ENCODE measurements around the gene TNFAIP8L1.
A peak's percentile ranks its signal among the peaks of the same experiment; 100 is the strongest.

Gene TNFAIP8L1

DNA sequence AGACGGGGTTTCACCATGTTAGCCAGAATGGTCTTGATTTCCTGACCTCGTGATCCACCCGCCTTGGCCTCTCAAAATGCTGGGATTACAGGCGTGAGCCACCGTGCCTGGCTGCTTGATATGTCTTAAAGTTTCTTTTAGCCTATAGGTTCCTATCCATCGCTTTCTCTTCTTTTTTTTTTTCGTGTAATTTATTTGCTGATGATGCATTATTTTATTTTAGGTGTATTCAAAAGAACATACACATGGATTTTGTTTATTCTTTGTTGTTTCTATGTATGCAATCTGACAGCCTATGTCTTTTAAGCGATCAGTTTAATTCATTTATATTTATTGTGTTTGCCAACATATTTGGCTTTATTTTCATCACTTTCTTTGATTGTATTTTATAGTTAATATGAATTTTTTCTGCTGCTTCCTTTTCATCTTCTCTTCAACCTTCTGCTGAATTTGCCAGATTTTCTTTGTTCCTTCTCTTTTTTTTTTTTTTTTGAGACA is 26.0 kb upstream of the TNFAIP8L1 start:
- no peak for DNase-seq

DNA sequence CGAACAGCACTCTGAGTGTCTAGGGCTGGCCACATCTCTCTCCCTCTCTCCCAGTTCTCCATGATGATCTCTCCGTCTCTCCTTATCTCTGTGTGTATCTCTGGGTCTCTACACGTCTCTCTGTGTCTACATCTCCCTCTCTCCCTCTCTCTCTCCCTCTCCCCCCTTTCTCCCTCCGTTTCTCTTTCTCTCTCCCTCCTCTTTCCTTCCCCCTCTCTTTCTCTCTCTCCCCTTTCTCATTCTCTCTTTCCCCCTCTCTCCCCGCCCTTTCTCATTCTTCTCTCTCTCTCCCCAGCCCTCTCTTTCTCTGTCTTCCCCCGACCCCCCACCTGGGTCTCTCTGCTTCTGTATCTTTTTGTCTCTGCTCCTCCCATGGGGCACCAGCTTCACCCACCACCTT is 21.3 kb upstream of the TNFAIP8L1 start:
- no peak for DNase-seq

DNA sequence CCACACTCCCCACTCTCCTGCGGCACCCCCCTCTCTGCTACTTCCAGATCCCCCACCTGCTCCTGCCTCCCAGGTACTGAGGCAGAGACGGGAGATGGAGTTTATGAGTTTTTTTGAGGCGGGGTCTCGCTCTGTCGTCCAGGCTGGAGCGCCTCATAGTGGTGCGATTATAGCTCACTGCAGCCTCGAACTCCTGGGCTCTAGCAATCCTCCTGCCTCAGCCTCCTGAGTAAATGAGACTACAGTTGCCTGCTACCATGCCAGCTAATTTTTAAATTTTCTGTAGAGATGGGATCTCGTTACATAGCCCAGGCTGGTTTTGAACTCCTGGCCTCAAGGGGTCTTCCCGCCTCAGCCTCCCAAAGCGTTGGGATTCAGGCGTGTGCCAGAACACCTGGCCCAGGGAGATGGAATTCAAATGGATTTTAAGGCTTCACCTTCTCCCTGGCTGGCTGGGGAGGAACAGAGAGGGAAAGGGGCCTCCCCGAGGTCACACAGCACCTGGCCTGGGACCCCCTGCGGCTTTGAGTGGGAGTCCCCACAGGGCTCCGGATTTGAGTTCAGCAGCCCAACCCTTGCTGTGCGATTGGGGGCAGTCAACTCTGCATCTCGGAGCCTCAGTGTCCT is 19.5 kb upstream of the TNFAIP8L1 start:
- DNase-seq: no peak

DNA sequence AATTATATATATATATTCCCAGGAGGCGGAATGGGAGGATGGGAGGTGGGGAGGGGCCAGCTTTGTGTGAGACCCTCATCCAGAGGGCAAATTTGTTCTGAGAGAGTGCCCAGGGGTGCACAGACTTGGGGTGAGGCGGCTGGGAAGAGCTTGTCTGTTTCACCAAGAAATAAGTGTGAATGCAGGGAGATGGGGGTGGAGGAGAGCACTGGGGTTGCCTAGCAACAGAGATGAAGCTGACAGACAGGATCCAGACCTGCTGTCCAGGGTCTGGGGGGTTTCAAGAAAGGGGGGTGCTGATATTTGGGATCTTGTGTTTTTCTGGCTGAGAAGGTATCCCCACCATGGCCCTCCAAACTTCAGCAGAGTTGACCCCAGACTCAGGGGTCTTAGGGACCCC is 18.6 kb upstream of the TNFAIP8L1 start:
- no peak for DNase-seq

DNA sequence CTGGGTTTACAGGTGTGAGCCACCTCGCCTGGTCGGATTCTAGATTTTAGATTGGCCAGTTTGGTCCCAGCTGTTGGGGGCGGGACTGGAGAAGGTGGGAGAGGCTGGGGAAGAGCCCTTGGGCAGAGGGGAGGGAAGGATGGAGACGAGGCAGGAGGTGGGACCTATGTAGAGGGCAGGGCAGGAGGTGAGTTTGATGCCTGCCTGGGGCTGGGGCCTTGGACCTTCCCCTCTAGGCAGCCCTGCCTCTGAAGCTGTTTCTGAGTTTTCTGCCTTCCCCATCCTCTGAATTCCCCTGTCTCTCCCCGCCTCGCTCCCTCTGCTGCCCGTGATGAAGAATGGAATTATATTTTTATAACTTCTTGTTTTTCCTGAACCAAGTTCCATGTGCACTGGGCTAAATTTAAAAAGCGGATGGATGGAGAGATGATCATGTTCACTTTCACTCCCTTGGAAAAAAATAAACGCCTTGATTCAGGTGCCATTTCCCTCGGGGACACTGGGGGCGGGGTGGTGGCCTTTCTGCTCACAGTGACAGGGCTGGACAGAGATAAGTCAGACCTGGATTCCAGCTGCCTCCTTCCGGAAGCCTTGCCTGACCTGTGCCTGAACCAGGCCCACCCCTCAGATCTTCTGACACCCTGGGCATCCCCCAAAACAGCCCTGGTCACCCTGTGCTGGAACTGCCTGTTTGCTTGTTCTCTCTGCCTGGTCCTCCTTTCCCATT is 16.5 kb upstream of the TNFAIP8L1 start:
- DNase-seq: no peak

DNA sequence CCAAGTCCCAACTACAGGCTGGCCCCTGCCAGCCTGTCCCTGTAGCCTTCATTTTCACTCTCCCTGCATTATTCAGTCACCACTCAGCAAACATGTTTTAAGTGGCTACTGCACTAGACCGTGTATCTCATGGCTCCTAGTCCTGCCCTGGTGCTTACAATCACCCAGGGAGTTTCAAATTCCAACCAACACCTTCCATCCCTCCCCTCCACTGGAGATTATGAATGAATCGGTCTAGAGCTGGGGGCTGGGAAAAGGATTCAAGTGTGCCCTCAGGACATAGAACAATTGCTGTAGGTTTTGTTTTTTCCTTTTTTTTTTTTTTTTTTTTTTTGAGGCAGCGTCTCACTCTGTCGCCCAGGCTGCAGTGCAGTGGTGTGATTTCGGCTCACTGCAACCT is 15.0 kb upstream of the TNFAIP8L1 start:
- DNase-seq: no peak

DNA sequence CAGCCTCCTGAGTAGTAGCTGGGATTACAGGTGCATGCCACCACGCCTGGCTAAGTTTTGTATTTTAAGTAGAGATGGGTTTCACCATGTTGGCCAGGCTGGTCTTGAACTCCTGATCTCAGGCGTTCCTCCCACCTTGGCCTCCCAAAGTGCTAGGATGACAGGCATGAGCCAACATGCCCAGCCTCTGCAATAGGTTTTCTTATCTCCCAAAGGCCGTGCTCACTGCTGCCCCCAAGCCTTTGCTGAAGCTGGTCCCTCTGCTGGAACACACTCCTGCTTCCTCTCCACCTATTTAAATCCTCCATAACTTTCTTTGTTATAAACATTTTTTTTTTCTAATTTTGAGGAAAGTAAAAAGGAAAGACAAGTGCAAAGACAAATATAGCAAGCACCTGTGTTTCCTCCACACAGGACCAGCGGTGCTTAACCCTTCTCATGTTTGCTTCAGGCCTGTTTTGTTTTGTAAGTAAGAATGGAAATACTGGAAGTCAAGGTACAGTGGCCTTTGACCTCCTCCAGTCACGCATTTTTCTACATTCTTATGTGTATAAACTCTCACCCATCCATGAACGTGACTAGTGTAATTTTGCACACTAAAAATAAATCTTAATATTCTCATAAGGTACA is 14.5 kb upstream of the TNFAIP8L1 start:
- no peak for DNase-seq

DNA sequence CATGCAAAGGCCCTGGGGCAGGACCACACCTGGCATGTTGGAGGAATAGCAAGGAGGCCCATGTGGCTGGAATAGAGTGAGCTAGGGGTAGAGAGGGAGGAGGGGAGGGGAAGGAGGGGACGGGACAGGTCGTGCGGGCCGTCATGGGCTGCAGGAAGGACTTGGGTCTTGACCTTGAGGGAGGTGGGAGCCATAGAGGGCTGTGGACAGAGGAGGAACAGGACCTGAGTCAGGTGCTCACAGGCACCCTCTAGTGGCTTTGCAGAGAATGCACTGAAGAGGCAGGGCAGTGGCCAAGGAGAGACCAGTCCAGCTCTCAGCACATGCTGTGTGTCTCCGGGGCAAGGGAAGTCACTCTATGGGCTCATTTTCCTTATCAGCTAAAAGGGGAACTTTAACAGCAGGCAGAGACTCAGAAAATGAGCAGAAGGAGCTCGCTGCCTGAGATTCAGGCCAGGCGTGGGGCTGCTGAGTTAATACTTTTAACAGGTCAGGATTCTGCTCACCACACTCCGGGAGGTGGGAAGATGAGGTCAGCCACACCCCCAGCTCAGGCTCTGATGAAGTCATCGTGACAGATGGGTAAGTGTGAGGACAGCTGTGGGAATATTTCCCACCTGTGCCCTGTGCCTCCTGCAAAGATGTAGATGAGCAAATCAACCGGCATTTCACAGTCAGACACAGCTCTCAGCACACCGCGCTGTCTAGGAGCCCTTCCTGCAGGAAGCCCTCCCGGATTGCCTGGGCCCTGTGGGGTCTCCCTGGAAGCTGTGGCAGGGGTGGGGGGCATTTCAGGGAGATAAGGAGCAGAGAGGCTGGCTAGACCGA is 6.0 kb upstream of the TNFAIP8L1 start:
- DNase-seq: peak; percentile 66 to 70

DNA sequence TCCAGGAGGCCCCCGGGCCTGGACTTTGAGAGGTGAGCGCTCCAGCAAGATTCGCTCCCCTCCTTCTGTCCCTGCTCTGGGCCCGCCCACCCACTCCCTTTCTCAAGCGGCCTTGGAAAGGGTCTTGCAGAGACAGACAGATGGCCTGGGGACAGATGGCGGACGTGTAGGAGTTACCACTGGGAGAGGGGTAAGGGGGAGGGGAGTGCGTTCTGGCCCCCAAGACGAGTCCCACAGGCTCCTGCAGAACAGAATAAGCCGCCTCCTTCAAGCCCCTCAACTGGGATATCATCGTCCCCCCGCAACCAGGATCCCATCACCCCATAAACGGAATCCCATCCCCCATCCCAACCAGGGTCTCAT is 3.6 kb upstream of the TNFAIP8L1 start:
- DNase-seq: no peak

DNA sequence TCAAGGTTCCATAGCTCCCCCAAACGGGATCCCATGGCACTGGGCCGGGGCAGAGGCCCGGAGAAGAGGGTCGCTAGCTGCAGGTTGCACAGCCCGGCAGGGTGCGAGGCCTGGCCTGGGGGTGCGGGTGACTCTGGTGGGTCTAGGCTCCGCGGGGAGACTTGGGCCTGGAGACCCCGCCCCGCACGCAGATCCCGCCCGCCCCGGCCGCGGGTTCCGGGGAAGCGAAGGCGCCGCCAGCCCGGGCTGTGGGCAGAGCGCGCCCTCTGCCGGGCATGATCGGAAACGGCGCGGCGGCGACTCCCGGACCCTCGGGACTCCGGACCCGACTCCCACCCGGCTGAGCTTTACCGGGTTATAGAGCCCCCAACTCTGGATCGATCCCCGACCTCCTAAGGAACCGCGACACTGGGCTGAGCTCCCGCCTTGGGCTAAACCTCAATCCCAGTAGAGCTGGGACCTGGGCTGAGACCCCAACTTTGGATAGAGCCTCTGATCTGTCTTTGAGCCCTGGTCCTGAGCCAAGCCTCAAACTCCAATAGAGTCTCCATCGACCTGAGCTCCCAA is 3.1 kb upstream of the TNFAIP8L1 start:
- peak; percentile 84 to 88 for DNase-seq

DNA sequence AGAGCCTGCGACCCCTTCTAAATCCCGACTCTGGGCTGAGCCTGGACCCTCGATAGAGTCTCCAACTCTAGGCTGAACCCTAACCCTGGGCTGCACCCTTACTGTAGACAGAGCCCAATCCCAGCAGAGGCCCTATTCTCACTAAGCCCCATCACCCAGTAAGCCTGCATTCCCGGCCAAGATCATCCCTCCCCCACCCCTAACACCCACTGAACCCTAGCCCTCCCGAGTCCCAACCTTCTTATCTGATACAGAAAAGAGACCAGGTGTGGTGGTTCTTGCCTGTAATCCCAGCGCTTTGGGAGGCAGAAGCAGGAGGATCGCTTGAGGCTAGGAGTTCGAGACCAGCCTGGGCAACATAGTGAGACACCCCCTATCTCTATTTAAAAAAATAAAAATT is 2.6 kb upstream of the TNFAIP8L1 start:
- no peak for DNase-seq

DNA sequence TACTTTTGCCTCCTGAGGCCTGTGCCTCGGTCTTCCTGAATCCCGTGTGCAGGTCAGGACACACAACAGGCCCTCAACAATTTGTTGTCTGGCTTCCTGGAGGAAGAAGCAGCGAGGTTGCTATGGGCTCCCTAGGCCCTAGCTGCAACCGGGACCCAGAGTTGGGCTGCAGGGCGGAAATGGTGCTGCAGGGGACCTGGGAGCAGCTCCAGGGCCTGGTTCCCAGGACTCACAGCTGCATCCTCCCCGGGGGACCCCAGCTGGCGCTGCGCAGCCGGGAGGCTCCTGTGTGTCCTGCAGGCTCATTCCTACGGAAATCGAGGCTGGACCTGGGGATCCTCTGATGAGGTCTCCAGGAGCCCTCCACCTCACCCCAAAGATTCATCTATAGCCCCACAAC is 999 bp upstream of the TNFAIP8L1 start:
- no peak for DNase-seq

DNA sequence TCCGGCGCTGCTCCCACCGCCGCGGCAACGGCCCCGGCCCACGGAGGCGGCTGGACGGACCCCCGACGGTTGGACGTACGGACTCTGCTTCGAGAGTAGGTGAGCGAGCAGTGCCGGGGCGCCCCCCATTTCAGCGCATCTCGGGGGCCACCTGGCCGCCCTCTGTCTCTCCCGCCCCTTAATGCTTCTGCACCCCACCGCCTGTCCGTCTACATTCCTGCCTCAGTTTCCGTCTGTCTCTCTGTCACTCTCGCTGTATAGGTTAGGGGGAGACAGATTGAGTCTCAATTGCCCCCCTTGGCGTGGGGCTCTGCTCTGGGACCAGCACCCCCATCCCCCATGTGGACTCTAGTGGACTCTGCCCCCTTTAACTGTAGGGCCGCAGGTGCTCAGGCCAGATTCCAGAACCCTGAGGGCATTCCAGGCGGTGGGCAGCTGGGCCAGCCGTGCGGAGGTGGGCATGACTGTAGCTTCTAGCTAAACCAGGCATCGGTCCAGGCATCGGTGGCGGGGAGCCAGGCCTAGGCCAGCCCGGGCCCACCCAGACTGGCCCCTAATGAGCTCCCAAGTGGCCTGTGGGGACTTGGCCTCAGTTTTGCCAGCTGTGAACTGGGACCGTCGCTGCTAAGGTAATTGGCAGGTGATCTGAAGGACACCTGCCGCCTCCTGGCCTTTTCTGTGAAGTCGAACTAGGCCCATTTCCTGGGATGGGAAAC is 373 bp downstream of the TNFAIP8L1 start:
- peak in 1 of 2 experiments; percentile 45 for DNase-seq

DNA sequence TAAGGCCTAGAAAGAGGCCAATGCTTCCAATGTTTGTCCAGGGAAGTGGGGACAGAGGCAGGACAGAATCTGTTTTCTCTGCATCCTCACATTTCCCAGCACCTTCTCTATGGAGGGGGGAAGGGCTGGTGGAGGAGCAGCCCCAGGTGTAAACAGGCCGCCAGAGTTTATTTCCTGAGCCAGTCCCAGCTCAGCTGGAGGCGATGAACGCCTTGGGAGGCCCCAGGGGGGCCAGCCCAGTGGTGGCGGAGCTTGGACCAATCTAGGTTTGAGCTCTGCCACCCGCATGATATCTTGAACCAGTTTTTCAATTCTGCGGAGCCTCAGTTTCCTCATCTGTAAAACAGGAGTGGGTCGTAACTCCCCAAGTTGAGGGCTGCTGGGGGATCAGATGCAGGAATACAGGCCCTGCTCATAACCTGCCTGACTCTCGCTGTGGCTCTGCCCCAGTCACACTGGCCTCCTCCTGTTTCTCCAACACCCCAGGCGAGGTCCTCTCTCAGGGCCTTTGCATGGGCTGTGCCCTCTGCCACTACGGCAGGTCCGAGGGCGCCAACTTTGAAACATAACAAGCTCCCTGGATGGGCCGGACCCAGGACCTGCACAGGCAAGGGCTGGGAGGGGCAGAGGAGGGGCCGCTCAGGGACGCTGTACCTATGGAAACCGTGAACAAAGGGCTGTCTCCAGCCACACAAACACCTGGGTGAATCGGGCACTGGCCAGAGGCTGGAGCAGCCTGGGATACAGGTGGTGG is 1.1 kb downstream of the TNFAIP8L1 start:
- DNase-seq: no peak

DNA sequence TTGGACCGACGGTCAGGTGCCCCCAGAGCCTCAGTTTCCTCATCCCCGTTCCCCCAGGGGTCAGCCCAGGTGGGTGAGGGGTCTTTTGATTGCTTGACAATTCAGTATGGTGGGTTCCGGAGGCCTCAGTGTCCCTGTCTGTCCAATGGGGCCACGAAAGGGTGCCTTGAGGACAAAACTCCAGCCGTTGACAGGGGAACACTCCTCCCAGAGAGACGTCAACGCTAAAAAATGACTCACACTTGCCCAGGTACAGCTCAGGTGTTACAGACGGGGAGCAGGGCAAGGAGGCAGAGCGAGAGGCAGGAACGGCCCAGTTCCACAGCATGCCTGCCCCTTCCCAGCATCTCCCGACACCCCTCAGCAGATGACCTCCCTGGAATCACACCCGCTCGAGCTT is 1.8 kb downstream of the TNFAIP8L1 start:
- DNase-seq: no peak

DNA sequence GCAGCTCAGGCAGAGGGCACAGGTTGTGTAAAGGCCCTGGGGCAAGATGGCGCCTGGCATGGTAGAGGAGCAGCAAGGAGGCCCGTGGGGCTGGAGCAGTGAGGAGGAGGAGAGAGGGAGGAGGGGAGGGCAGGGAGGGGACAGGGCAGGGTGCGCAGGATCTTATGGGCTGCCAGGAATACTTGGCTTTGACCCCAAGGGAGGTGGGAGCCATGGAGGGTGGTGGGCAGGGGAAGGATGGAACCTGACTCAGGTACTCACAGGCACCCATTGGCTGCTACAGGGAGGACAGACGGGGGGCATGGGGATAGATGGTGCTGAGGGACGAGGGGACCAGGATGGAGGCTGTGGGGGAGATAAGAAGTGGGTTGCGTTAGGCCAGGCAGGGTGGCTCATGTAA is 3.3 kb downstream of the TNFAIP8L1 start:
- DNase-seq: no peak

DNA sequence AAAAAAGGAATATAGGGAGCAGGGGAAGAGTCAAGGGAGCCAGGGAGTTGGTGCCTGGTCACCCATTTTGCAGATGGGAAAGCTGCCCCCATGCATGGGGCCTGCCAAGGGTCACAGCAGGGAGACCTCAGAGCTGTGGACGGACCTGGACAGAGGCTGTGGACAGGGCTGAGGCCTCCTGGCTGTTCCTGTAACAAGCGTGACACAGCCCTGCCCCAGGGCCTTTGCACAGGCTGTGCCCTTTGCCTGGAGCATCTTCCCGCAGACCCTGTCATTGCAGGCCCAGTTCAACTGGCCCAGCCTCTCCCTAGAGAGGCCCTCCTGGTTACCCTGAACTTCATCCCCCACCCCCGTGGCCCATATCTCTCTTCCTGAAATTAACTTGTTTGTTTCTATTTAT is 6.4 kb downstream of the TNFAIP8L1 start:
- DNase-seq: no peak

DNA sequence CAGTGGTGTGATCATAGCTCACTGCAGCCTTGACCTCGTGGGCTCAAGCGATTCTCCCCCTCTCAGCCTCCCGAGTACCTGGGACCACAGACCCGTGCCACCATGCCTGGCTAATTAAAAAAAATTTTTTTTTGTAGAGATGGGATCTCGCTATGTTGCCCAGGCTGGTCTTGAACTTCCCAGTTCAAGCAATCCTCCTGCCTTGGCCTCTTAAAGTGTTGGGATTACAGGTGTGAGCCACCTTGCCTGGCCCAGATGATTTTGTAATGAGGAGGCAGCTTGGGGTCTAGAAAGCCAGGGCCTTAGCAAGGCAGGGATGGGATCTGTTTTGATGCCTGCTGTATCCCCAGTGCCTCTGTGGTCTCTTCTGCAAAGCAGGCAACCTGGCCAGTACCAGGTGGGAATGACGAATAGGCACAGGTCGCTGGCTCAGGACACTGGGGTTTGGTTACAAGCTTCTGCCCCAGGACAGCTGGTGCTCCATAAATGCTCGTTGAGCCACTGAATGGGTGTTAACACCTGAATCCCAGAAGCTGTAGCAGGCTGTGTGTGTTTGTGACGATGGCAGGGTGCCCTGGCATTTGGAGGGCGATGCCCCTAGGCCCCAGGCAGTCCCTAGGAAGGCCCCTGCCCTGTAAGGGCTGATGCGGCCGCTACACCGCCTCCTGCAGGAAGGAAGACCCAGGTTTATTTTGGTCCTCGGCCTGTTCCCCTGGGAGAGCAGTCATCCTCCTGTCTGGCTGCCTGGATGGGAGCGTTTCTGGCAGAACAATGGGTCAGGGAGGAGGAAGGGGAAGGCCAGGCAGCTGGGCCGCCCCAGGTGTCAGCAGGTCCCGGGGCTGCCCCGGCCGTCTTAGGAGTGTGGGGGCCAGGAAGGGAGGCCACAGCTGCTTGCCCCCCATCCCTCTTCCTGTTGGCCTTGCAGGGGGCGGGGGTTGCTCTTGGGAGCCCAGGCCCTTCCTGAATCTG is 8.6 kb downstream of the TNFAIP8L1 start:
- DNase-seq: no peak

DNA sequence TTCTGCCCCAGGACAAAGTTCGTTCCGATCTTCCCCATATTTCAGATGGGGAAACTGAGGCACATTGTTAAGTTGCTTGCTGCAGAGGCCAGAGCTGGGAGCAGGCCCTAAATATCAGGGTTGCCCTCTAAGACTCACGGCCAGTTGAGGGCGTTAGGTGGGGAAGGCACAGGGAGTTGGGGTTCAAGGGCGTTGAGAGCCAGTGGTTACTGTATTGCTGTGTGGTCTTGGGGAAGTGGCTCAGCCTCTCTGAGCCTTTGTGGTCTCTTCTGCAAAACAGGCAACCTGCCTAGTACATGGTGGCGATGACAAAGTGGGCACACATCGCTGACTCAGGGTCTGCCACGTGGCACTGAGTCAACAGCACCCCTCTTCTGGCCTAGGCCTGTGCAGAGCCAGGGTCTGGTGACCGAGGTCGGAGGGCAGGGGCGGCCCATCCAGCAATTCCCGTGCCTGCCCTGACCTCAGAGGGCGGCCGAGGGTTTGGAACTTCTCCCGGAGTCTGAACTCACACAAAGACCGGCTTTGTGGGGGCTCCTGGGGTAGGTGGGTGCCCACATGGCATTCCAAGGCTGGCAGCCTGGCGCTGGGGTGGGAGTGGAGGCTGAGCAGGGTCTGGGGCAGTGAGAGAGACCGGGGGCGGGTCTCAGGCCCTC is 10.2 kb downstream of the TNFAIP8L1 start:
- no peak for DNase-seq

DNA sequence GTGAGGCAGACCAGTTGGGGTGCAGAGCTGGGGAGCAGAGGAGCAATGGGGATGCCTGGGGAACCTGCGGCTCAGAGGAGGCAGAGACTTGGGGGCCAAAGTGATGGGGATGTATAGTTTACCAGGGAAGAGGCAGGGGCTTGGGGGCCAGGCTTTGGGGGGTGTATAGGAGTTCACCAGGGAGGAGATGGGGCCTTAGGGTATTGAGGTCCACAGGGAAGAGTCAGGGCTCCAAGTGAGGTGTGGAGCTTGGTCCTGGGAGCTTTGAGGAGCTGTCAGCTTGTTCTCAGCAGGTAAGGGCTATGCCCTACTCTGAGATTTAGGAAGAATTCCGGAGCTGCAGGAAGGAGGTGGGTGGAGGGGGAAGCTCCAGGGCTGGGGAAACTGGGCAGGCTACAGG is 10.8 kb downstream of the TNFAIP8L1 start:
- no peak for DNase-seq
